PC-9 (cell line): ENCODE data around the gene FLYWCH1. TPM values are rescaled to one million over a fixed set of nuclear protein-coding genes. Genes with fewer than 3 reads are reported as not detected.
A peak's percentile ranks its signal among the peaks of the same experiment; 100 is the strongest.

Experiments used
- BruUV-seq: library from RNA; stranded (reverse); fragments of 400-500 nt; replicated peaks from 2 replicates; lab custom pipeline; 2021; lab: Mats Ljungman, UMichigan
- CTCF ChIA-PET: fragments of 300-600 bp; sonication (Branson Sonifier 250); formaldehyde crosslinking; loops from one replicate; lab custom pipeline; 2022; ENCODE audit warnings: antibody characterized with exemption; lab: Charles Lee
- POLR2A ChIA-PET: fragments of 300-600 bp; sonication (Branson Sonifier 250); formaldehyde crosslinking; loops from one replicate; lab custom pipeline; 2022; ENCODE audit warnings: antibody characterized with exemption; ENCODE audit not compliant: unreplicated experiment; lab: Charles Lee
- DNase-seq, 2 experiments: peaks; one replicate each; pipeline versions ENCODE4 v3.0.0 to v3.0.0-alpha.2; 2015 to 2022; ENCODE audit warnings: mixed read lengths in 1 of 2
- H2AFZ ChIP-seq: fragments of 200-600 bp; sonication (generic); 2 replicates; pipeline ENCODE4 v1.8.1; 2017; ENCODE audit warnings: antibody characterized with exemption
- H3F3A ChIP-seq: fragments of 200-600 bp; sonication (generic); 2 replicates; pipeline ENCODE4 v1.8.1; 2017; ENCODE audit warnings: antibody characterized with exemption, mild to moderate bottlenecking, low read depth; ENCODE audit not compliant: insufficient read depth
- H3K27ac ChIP-seq: fragments of 200-600 bp; sonication (generic); 2 replicates; pipeline ENCODE4 v1.6.1; 2016; ENCODE audit warnings: mixed run types
- H3K27me3 ChIP-seq: fragments of 200-600 bp; sonication (generic); 2 replicates; pipeline ENCODE4 v1.6.1; 2016; ENCODE audit warnings: low read depth, mixed run types; ENCODE audit not compliant: insufficient read depth
- H3K36me3 ChIP-seq: fragments of 200-600 bp; sonication (generic); 2 replicates; pipeline ENCODE4 v1.6.1; 2016; ENCODE audit warnings: low read depth, mixed run types
- H3K4me1 ChIP-seq: fragments of 200-600 bp; sonication (generic); replicated peaks from 2 replicates; pipeline ENCODE4 v1.6.1; 2016; ENCODE audit warnings: mixed run types; ENCODE audit not compliant: insufficient read depth
- H3K4me2 ChIP-seq: fragments of 200-600 bp; sonication (generic); 2 replicates; pipeline ENCODE4 v1.6.1; 2017; ENCODE audit warnings: mixed run types
- H3K4me3 ChIP-seq: fragments of 200-600 bp; sonication (generic); 2 replicates; pipeline ENCODE4 v1.6.1; 2016; ENCODE audit warnings: mixed run types
- H3K79me2 ChIP-seq: fragments of 200-600 bp; sonication (generic); 2 replicates; pipeline ENCODE4 v1.6.1; 2017; ENCODE audit warnings: low read depth, mixed run types
- H3K9me2 ChIP-seq: fragments of 200-600 bp; sonication (generic); 2 replicates; pipeline ENCODE4 v1.8.1; 2017; ENCODE audit warnings: mild to moderate bottlenecking; ENCODE audit not compliant: insufficient read depth
- H3K9me3 ChIP-seq: fragments of 200-600 bp; sonication (generic); 2 replicates; pipeline ENCODE4 v1.8.1; 2016; ENCODE audit warnings: low read depth; ENCODE audit not compliant: insufficient read depth
- H4K20me1 ChIP-seq: fragments of 200-600 bp; sonication (generic); 2 replicates; pipeline ENCODE4 v1.8.1; 2017; ENCODE audit not compliant: insufficient read depth
- EZH2 ChIP-seq: fragments of 200-600 bp; sonication (generic); IDR thresholded peaks from 2 replicates; pipeline ENCODE4 v1.8.0; 2017; ENCODE audit warnings: antibody characterized with exemption, low read depth
- intact Hi-C: fragments of 100-400 bp; cut with micrococcal nuclease; formaldehyde crosslinking; loops from one replicate; pipeline ENCODE4 v1.10.0; 2022; ENCODE audit not compliant: unreplicated experiment
- total RNA-seq: library from RNA; stranded (reverse); gene quantifications from 2 replicates; pipeline ENCODE4 v1.2.3, GENCODE V29; 2021
- TF ChIP-seq, protein P1 (sequence below): fragments of 200-600 bp; sonication (generic); conservative IDR thresholded peaks from 2 replicates; pipeline ENCODE4 v1.6.1; 2017; ENCODE audit warnings: mixed run types, antibody characterized with exemption, mild to moderate bottlenecking, moderate library complexity

The FLYWCH1 gene
- total RNA-seq, 1 experiment from 2014 or later, result 79.9 TPM

DNA sequence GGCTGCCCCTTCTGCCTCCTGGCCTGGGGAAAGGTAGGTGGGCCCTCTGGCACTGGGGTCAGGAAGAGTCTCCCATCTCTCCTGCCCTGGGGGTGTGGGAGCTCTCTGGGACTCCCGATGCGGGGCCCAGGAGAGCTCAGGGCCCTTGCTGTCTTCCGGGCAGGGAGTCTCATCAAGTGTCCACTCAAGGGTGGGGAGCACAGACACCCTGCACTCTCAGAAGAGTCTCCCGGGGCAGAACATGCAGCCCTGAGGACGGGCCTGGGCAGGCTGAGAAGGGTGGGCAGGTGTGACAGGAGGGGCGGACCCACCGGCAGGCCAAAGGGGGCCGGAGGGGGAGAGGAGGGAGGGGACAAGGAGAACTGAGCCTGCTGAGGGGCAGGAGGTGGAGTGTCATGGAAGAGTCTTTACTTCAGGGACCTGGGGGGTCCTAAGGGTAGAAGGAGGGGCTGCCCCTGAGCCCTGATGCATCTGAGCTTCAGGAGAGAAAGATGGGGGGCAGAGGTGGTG is 76.9 kb downstream of the FLYWCH1 start:
- no peaks in the 10 kb centered on the region for H3K27me3 ChIP-seq
- H3K36me3 ChIP-seq, result no peaks in the 10 kb centered on the region
- no peak for TF ChIP-seq EZH2
- TF ChIP-seq, protein P1, sequence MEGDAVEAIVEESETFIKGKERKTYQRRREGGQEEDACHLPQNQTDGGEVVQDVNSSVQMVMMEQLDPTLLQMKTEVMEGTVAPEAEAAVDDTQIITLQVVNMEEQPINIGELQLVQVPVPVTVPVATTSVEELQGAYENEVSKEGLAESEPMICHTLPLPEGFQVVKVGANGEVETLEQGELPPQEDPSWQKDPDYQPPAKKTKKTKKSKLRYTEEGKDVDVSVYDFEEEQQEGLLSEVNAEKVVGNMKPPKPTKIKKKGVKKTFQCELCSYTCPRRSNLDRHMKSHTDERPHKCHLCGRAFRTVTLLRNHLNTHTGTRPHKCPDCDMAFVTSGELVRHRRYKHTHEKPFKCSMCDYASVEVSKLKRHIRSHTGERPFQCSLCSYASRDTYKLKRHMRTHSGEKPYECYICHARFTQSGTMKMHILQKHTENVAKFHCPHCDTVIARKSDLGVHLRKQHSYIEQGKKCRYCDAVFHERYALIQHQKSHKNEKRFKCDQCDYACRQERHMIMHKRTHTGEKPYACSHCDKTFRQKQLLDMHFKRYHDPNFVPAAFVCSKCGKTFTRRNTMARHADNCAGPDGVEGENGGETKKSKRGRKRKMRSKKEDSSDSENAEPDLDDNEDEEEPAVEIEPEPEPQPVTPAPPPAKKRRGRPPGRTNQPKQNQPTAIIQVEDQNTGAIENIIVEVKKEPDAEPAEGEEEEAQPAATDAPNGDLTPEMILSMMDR, result no peak
- no peaks in the 10 kb centered on the region for H4K20me1 ChIP-seq
- no peaks in the 10 kb centered on the region for H3K9me3 ChIP-seq
- H2AFZ ChIP-seq, result no peak overlapping the region
- no peaks in the 10 kb centered on the region for H3K79me2 ChIP-seq
- H3K27ac ChIP-seq, result no peak overlapping the region
- POLR2A ChIA-PET, result no interaction called here
- peaks cover 17% of the 10 kb centered on the region; the same call in 1 of the 2 replicates for H3F3A ChIP-seq
- CTCF ChIA-PET, result interaction anchor here (0.6 kb wide), 1 partner anchor 37 kb away, joined by 6 read pairs; no protein-coding TSS in a partner anchor
- BruUV-seq, result no TSS peak
- intact Hi-C loops, result no loop called here
- no peaks in the 10 kb centered on the region for H3K9me2 ChIP-seq
- no peak overlapping the region for H3K4me2 ChIP-seq
- peaks cover 22% of the 10 kb centered on the region; the same call in 1 of the 2 replicates for H3K4me1 ChIP-seq
- no peak overlapping the region for H3K4me3 ChIP-seq
- no peak for DNase-seq

GRCh38 chr16:2990891-2991290 is 79.2 kb downstream of the FLYWCH1 start:
- H3K4me2 ChIP-seq, result peak overlapping the region; percentile 19
- H3K4me3 ChIP-seq, result no peak overlapping the region
- H3K27me3 ChIP-seq, result no peaks in the 10 kb centered on the region
- POLR2A ChIA-PET, result interaction anchor here (0.5 to 2.6 kb wide), 7 partner anchors 19 to 266 kb away, joined by 3 to 41 read pairs (median 6); partner anchors contain the start of genes CLDN9, HCFC1R1, THOC6 and TNFRSF12A
- peak in 1 of 2 experiments; percentile 87 for DNase-seq
- no peaks in the 10 kb centered on the region for H3K9me3 ChIP-seq
- BruUV-seq, result no TSS peak
- CTCF ChIA-PET, result interaction anchor here (0.7 to 1.1 kb wide), 4 partner anchors 19 to 64 kb away, joined by 3 to 7 read pairs (median 4); no protein-coding TSS in a partner anchor
- H3K4me1 ChIP-seq, result peaks cover 23% of the 10 kb centered on the region; the same call in 1 of the 2 replicates
- no peak overlapping the region for H2AFZ ChIP-seq
- no peaks in the 10 kb centered on the region for H4K20me1 ChIP-seq
- intact Hi-C loops, result loop anchor here (1.0 kb wide), 1 partner anchor 29 kb away; the partner anchor contains the start of gene TNFRSF12A
- H3K36me3 ChIP-seq, result no peaks in the 10 kb centered on the region
- H3K79me2 ChIP-seq, result no peaks in the 10 kb centered on the region
- TF ChIP-seq, protein P1, result no peak
- TF ChIP-seq EZH2, result no peak
- H3F3A ChIP-seq, result peaks cover 4% of the 10 kb centered on the region; the same call in 1 of the 2 replicates
- no peak overlapping the region for H3K27ac ChIP-seq
- no peaks in the 10 kb centered on the region for H3K9me2 ChIP-seq

GRCh38 chr16:2991566-2992261 is 80.0 kb downstream of the FLYWCH1 start:
- intact Hi-C loops, result loop anchor here (1.0 kb wide), 1 partner anchor 29 kb away; the partner anchor contains the start of gene TNFRSF12A
- peak in 1 of 2 experiments; percentile 73 for DNase-seq
- TSS peak; percentile 43 for BruUV-seq
- H3K4me2 ChIP-seq, result no peak overlapping the region
- H3K36me3 ChIP-seq, result no peaks in the 10 kb centered on the region
- POLR2A ChIA-PET, result interaction anchor here (0.5 to 2.6 kb wide), 10 partner anchors 18 to 265 kb away, joined by 3 to 41 read pairs (median 6); partner anchors contain the start of genes CLDN9, HCFC1R1, THOC6 and TNFRSF12A
- H3K27me3 ChIP-seq, result no peaks in the 10 kb centered on the region
- TF ChIP-seq EZH2, result no peak
- TF ChIP-seq, protein P1, result no peak
- H3K27ac ChIP-seq, result no peak overlapping the region
- no peaks in the 10 kb centered on the region for H3K9me2 ChIP-seq
- no peak overlapping the region for H3K4me3 ChIP-seq
- no peaks in the 10 kb centered on the region; the same call in 1 of the 2 replicates for H3F3A ChIP-seq
- CTCF ChIA-PET, result interaction anchor here (0.7 to 1.1 kb wide), 8 partner anchors 9 to 67 kb away, joined by 3 to 7 read pairs (median 3); no protein-coding TSS in a partner anchor
- no peaks in the 10 kb centered on the region for H3K9me3 ChIP-seq
- peaks cover 25% of the 10 kb centered on the region for H3K4me1 ChIP-seq
- no peak overlapping the region for H2AFZ ChIP-seq
- no peaks in the 10 kb centered on the region for H4K20me1 ChIP-seq
- H3K79me2 ChIP-seq, result no peaks in the 10 kb centered on the region
